Liver (tissue), 3 donors: Measurements from ENCODE around the gene PPP1R13B.

Experiments
- EGR1 ChIP-seq, 2 donors: IDR thresholded peaks; 2 replicates each; pipeline ENCODE4 v1.6.1; 2016 to 2018; ENCODE audit warnings: antibody characterized with exemption in 2 of 2, low read depth in 2 of 2
- FOXA1 ChIP-seq: IDR thresholded peaks from 2 replicates; pipeline ENCODE4 v1.6.1; 2016; ENCODE audit warnings: antibody characterized with exemption
- GABPA ChIP-seq, 2 donors: IDR thresholded peaks in 1 of 2; conservative IDR thresholded peaks in 1 of 2; 2 replicates each; pipeline ENCODE4 v1.6.1; 2016; ENCODE audit warnings: antibody characterized with exemption in 2 of 2, mild to moderate bottlenecking in 1 of 2, moderate library complexity in 1 of 2
- RAD21 ChIP-seq, 2 donors: IDR thresholded peaks; 2 replicates each; pipeline ENCODE4 v1.6.1; 2016; ENCODE audit warnings: antibody characterized with exemption in 2 of 2, mild to moderate bottlenecking in 2 of 2
- RXRA ChIP-seq, 2 donors: IDR thresholded peaks; 2 replicates each; pipeline ENCODE4 v1.6.1; 2017 to 2018; ENCODE audit warnings: antibody characterized with exemption in 2 of 2, mild to moderate bottlenecking in 1 of 2
- SP1 ChIP-seq: IDR thresholded peaks from 2 replicates; pipeline ENCODE4 v1.6.1; 2018; ENCODE audit warnings: antibody characterized with exemption, mild to moderate bottlenecking
- TAF1 ChIP-seq: conservative IDR thresholded peaks from 2 replicates; pipeline ENCODE4 v1.6.1; 2016; ENCODE audit warnings: antibody characterized with exemption, mild to moderate bottlenecking
- YY1 ChIP-seq: IDR thresholded peaks from 2 replicates; pipeline ENCODE4 v1.6.1; 2016; ENCODE audit warnings: antibody characterized with exemption, mild to moderate bottlenecking
- TF ChIP-seq, protein P1 (sequence below): fragments of 150-350 bp; IDR thresholded peaks from 2 replicates; pipeline ENCODE4 v1.5.1; 2017; ENCODE audit warnings: improper control_type of control experiment, low read depth, low read length; ENCODE audit not compliant: missing input control
- TF ChIP-seq, protein P2 (sequence below): IDR thresholded peaks from 2 replicates; pipeline ENCODE4 v1.6.1; 2016; ENCODE audit warnings: antibody characterized with exemption
- TF ChIP-seq, protein P3 (sequence below): IDR thresholded peaks from 2 replicates; pipeline ENCODE4 v1.6.1; 2016; ENCODE audit warnings: antibody characterized with exemption
- TF ChIP-seq, protein P4 (sequence below): IDR thresholded peaks from 2 replicates; pipeline ENCODE4 v1.6.1; 2016; ENCODE audit warnings: antibody characterized with exemption
- donor health status: healthy.
- donor health status: healthy.

DNA sequence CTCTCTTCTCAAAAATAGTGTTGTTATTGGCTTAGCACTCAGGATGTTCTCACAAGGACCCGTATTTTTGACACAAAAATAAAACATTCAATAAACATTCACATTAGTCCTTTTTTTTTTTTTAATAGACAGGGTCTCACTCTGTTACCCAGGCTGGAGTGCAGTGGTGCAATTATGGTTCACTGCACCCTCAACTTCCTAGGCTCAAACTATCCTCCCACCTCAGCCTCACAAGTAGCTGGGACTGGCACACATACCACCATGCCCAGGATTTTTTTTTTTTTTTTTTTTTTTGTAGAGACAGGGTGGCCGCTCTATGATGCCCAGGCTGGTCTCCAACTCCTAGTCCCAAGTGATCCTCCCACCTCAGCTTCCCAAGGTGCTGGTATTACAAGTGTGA, 27.0 kb downstream of the PPP1R13B start:
- TF ChIP-seq GABPA (IDR thresholded peaks at IDR 0.05 in 1 of 2, conservative IDR thresholded peaks at IDR 0.05 in 1 of 2) (no peak), RAD21 (IDR thresholded peaks at IDR 0.05) (no peak), TAF1 (no peak), RXRA (IDR thresholded peaks at IDR 0.05) (no peak), FOXA1 (no peak), SP1 (no peak), YY1 (no peak), EGR1 (IDR thresholded peaks at IDR 0.05; ENCODE audit: low read depth in 2 of 2) (no peak)
- TF ChIP-seq, protein P1, sequence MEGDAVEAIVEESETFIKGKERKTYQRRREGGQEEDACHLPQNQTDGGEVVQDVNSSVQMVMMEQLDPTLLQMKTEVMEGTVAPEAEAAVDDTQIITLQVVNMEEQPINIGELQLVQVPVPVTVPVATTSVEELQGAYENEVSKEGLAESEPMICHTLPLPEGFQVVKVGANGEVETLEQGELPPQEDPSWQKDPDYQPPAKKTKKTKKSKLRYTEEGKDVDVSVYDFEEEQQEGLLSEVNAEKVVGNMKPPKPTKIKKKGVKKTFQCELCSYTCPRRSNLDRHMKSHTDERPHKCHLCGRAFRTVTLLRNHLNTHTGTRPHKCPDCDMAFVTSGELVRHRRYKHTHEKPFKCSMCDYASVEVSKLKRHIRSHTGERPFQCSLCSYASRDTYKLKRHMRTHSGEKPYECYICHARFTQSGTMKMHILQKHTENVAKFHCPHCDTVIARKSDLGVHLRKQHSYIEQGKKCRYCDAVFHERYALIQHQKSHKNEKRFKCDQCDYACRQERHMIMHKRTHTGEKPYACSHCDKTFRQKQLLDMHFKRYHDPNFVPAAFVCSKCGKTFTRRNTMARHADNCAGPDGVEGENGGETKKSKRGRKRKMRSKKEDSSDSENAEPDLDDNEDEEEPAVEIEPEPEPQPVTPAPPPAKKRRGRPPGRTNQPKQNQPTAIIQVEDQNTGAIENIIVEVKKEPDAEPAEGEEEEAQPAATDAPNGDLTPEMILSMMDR, result no peak
- TF ChIP-seq, protein P2, sequence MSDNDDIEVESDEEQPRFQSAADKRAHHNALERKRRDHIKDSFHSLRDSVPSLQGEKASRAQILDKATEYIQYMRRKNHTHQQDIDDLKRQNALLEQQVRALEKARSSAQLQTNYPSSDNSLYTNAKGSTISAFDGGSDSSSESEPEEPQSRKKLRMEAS, result no peak
- TF ChIP-seq, protein P3, sequence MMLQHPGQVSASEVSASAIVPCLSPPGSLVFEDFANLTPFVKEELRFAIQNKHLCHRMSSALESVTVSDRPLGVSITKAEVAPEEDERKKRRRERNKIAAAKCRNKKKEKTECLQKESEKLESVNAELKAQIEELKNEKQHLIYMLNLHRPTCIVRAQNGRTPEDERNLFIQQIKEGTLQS, result no peak
- TF ChIP-seq, protein P4, sequence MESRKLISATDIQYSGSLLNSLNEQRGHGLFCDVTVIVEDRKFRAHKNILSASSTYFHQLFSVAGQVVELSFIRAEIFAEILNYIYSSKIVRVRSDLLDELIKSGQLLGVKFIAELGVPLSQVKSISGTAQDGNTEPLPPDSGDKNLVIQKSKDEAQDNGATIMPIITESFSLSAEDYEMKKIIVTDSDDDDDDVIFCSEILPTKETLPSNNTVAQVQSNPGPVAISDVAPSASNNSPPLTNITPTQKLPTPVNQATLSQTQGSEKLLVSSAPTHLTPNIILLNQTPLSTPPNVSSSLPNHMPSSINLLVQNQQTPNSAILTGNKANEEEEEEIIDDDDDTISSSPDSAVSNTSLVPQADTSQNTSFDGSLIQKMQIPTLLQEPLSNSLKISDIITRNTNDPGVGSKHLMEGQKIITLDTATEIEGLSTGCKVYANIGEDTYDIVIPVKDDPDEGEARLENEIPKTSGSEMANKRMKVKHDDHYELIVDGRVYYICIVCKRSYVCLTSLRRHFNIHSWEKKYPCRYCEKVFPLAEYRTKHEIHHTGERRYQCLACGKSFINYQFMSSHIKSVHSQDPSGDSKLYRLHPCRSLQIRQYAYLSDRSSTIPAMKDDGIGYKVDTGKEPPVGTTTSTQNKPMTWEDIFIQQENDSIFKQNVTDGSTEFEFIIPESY, result no peak
